Heart left ventricle (tissue), 13 donors: ENCODE results near the gene RCBTB2.

Source experiments
- CTCF ChIP-seq, 12 donors: fragments of 200-600 bp; sonication (generic) in 4 of 12; IDR thresholded peaks; one replicate each; pipeline versions ENCODE4 v1.5.0 to v1.8.0; 2018 to 2022; ENCODE audit warnings: antibody characterized with exemption in 12 of 12, mild to moderate bottlenecking in 5 of 12
- POLR2A ChIP-seq, 2 donors: fragments of 450-650 bp; IDR thresholded peaks; one replicate each; pipeline ENCODE4 v1.6.1; 2017; ENCODE audit warnings: antibody characterized with exemption in 2 of 2, mild to moderate bottlenecking in 2 of 2, moderate library complexity in 2 of 2
- donor health status: ischemic (EF 13 %, LVEDD 7.1; RV severe dilation, severe dysfunction).
- donor health status: DM: no; HTN: yes; CAD: no.
- donor health status: DM: no; HTN: no; CAD: no.
- donor health status: ischemic (EF 25% LVEDD 6.9; RV normal size, moderate dysfunction).
- donor health status: ischemic (EF 25% LVEDD 5.7; RV mildly dilated, moderate dysfunction).
- donor health status: ischemic (EF 35%, LVEDD 5.7; RV mildly dilated, moderate dysfunction).
- donor health status: nonischemic (EF 11% LVEDD 7.7; RV severe dilation, severe dysfunction).
- donor health status: DM: yes; HTN: yes; CAD: no.
- donor health status: PGD.
- donor health status: ischemic (EF 29% LVEDD 5.4; RV normal size, mild dysfunction).
- donor health status: nonischemic (EF 23%, LVEDD 6.1; RV moderate dilation, normal function).

DNA sequence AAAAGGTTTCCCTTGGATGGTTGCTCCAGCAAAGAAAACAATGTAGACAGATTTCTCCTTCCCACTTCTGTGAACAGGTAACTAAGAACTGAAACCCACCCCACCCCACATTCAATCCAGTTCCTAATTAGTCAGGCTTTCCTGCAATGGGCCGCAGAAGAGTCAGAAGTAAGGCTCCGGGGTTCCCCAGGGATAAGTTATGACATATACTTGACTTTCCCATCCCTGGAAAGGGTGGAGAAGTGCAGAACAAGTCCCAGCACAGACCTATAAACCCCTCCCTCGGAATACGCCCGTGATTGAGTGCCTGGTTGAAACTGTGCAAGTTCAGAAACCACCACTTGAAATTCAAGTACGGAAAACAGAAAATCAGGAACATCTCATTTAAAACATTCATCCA, 24.9 kb downstream of the RCBTB2 start:
- TF ChIP-seq CTCF (IDR thresholded peaks at IDR 0.05) (no peak), POLR2A (IDR thresholded peaks at IDR 0.05) (no peak)
